CD4-positive, alpha-beta T cell treated with Interleukin-6 at 100 ng/mL for 8 hours (primary cell): ENCODE data around the gene IPO11.
A peak's percentile ranks its signal among the peaks of the same experiment; 100 is the strongest.

ENCODE experiments used
- DNase-seq: peaks from one replicate; pipeline ENCODE4 v3.0.0-alpha.2; 2020; ENCODE audit warnings: mixed read lengths, low spot score

IPO11 gene

DNA sequence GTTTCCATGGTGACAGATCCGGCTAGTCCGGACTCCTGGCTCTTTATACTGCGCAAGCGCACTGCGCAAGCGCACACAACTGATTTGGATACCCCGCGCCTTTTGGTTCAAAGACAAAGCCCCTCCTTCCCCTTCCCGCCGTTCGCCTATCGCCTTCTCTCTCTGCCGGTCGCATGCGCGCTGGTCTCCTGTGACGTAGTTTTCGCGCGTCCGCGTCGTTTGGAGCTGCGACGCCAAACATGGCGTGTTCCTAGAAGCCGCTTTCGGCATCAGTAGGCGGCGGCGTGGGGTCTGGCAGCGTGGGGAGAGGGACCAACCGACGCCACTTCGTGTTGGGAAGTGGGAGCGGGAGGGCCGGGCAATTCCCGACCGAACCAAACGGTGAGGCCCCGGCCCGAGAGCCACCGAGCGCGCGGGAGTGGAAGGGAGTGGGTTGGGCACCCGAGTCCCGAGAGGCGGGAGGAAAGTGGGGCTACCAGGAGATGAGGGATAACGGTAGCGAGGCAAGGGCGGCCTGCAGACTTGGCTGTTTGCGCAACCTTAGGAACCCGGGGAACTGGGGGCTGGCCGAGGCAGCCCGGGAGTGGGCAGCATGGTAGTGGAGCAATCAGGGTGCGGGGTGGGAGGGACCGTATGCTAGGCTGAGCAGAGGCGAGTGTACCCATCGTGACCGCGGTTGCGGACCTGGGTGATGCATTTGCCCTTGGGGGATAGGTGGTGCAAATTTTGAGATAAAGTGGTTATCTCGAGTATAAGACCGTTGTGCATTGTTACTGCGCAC, at the start of gene IPO11:
IPO11 (plus strand) TSS at position 215 of the 781 bp plus-strand sequence. CDS start 24,517 bp downstream, outside the sequence.
- DNase-seq: peak; percentile 98

DNA sequence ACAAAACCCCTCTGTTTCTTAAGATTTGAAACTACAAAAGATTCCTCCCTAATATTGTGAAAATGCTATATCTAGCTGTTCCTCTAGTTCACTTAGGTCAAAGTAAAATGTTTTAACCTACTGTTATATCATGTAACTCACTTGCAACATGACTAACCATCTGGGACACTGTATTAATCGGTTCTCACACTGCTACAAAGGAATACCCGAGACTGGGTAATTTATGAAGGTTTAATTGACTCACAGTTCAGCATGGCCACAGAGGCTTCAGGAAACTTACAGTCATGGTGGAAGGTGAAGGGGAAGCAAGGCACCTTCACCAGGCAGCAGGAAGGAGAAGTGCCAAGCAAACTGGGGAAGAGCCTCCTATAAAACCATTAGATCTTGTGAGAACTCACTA, 43.5 kb upstream of the IPO11 start:
- DNase-seq: no peak

DNA sequence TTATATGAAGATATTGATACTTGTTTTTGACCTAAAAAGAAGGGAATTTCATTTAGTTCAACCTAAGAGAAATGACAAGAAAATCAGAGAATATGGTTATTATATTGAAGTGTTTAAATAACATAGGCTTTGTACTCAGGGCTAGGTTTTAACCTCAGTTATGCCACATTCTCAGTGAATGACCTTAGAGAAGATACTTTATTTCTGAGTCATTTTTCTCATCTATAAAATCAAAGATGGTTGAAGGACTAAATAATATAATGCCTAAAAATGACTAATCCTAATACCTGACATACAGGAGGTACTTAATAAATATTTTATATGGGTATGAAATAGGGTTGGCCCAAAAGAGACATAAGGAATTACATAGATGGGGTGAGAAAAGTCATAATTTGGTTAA, 41.2 kb upstream of the IPO11 start:
- DNase-seq: no peak

DNA sequence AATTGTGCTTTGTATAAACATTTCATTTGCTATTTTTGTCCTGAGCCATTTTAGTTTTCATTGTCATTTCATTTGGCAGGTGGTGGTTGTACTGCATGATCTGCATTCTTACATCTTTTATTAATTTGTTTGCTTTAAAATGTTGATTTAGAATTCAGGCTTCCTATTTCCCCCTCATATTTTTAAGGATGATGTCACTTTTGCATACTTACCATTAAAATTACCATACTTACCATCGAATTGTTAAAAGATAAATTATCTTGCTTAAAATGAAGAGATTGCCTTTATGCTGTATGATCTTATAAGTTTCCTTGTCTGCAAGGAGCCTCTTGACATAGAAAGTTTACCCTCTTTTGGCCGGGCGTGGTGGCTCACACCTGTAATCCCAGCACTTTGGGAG, 40.0 kb upstream of the IPO11 start:
- DNase-seq: no peak

DNA sequence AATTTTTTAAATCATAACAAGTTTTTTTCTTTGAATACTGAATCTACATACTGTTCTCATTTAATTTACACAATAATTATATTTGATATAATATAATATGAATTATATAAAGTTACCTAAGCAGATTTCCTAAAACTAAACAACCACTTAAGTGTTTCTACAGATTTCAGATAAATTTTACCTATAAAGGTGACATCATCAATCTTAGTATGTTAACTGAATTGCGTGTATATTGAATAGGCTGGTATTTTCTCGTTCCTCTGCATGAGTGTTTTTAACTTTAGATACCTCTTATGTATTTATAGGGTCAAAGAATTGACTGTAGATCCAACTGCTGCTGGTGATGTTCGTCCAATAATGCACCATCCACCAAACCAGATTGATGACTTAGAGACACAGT, 39.2 kb upstream of the IPO11 start:
- DNase-seq: no peak

DNA sequence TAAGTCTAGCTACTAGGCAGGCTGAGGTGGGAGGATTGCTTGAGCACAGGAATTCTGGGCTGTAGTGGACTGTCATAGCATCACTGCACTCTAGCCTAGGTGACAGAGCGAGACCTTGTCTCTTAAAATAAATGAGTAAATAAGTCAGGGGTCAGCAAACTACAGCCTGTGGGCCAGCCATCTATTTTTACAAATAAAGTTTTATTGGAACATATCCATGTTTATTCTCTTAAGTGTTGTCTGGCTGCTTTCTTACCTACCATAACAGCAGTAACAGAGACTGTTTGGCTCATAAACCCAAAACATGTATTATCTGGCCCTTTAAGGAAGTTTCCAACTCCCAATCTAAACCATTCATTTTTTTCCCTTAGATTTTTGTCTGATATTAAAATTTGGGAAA, 38.5 kb upstream of the IPO11 start:
- DNase-seq: no peak

DNA sequence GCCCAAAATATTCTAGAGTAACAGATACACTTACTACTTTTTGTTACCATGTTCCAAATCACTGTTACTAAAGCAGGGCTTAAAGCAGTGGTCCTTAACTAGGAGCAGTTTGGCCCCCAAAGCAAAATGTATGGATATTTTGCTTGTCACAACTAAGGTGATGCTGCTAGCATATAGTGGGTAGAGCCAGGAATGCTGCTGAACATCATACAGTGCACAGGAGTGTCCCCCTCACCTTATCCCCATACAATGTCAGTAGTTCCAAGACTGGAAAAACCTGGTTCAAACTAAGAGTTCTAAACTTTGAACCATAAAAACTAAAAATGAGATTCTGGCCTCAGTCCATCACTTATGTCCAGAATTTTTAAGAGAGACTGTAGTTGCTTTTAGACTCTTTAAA, 36.9 kb upstream of the IPO11 start:
- DNase-seq: no peak

DNA sequence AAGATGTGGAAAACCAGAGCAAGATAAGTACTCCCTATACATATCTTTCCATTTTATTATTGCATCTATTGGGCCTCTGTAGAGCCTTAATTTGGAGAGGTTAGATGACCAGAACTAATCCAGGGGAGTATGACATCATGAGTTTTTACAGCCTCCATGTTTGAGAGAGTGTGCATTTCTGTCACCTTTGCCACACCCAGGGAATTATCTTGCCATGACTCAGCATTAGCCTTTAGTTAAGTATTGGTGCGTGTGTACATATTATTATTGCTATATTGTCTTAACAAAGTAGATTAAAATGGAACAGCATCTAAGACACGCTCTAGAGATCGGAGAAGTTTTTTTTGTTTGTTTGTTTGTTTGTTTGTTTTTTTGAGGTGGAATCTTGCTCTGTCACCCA, 36.5 kb upstream of the IPO11 start:
- no peak for DNase-seq

DNA sequence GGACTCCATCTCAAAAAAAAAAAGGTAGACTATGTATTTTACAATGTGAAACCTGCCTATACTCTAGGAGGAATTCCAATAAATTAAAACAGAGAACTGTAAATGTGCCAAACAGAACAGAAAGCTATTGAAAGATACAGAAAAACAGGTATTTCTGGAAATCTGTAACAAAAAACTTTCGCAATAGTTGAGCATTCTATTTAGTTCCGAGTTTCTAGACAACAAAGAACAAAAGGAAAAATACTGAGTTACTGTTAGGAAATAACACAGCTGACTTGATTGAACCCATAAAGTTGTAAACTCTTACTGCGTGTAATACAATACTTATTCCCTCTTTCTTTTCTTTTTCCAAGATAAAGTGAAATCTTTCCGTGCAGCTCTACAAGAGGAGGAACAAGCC, 27.4 kb upstream of the IPO11 start:
- no peak for DNase-seq

DNA sequence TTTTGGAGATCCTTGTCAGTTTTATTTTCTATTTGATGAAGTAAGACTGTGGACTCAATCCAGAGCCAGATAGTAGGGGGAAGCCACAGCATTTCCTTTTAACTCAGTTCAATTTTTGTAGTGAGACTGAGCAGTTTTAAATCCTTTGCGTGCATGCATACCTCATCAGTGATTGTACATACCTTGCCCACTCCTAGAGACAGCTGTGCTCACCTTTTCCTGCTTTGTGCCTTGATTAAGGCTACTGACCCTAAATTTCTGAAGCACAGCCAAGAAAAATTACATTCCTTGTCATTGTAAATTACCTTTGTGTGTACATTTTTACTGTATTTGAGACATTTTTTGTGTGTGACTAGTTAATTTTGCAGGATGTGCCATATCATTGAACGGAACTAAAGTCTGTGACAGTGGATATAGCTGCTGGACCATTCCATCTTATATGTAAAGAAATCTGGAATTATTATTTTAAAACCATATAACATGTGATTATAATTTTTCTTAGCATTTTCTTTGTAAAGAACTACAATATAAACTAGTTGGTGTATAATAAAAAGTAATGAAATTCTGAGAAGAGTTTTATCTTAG, 26.7 kb upstream of the IPO11 start:
- no peak for DNase-seq

DNA sequence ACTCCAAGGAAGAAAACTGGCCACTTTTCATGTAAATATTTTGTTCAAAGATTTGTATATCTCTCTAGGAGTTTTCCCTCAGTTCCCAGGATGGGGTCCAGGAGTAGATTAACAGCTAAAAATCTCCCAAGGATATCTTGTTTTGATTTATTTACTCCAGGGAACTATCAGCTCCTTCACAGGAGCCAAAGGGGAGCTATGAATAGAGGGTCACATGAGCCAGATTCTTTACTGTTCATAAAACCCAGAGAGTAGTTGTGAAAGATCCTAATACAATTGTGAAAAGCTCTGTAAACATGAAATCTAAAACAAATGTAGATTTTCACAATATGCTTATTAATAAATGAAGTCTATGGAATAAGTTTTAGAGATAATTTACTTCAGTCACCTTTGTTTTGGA, 25.7 kb upstream of the IPO11 start:
- no peak for DNase-seq

DNA sequence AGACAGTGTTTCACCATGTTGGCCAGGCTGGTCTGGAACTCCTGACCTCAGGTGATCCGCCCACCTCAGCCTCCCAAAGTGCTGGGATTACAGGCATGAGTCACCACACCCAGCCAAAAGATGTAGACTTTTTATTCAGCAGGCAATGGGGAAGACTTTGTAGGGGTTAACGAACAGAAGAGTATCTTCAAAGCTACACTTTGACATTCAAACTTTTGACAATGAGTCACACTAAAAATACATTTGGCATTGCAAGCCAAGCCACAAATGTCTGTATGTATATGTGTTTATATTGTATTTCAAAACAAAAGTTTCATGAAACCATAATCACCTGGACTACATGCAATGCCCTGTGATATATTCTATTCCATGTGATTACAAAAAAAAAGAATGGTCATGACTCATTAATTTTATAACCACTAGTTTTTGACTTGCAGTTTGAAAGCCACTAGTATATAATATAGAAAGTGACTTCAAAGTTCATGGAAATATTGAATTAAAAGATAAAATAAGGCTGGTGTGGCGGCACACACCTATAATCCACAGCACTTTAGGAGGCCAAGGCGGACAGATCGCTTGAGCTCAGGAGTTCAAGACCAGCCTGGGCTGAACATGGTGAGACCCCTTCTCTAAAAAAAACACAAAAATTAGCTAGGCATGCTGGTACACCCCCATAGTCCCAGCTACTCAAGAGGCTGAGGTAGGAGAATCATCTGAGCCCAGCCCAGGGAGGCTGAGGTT, 17.2 kb upstream of the IPO11 start:
- DNase-seq: no peak

DNA sequence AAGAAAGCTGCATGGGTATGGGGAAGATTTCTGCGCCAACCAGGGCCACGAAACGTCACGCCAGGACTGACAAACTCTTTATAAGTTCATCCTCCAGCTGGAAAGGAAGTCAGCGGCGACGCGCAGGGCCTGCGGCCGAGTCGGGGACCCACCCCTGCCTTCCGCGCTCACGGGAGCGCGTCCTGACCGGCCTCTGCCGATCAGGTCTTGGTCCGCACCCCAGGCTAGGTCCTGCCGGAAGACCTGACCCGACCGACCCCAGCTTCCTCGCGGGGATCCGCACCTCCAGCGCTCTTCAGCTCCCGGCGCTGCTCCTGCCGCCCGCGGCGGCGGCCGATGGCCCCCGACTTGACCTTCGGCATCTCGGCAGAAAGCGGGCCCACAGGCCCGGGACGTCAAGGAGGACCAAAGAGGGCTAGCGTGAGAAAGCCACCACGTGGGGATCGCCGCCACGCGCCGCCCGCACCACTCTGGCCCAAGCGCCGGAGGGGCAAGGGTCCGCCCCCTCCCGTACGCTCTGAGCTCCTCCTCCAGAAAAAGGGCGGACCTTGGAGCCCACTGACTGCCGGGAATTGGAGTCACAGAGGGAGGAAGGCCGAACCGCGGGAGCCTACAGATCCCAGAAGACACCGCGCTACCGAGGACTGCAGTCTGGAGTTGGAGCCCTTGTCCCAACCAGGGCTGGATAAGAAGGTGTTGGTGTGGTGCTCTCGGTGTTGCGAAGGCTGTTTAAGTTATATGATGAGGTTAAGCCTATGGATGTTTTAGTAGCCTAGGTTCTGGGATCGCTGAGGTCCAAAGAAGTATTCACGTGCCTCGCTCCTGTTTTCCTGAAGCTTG, 8.9 kb upstream of the IPO11 start, which contains the start of gene DIMT1:
DIMT1 (minus strand) TSS at position 495 of the 840 bp plus-strand sequence; CDS start at position 362, 133 bp downstream.
- DNase-seq: peak; percentile 92

DNA sequence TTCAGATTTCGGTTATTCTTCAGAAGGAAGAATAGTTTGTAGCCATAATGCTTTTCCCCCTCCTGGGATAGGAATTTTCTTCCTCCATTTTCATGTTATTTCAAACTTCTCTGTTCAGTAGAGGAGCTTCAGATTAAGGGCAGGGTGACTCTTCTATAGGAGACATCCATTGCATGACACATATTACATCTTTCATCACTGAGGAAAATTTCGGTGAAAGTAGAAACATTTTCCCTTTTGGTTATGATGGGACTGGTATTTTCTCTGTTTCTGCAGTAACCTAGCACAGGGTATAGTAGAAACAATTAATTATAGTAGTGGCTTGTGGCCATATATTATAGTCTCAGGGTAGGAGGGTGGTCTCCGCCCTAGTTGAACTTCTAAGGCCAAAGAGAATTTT, 1.1 kb downstream of the IPO11 start:
- DNase-seq: no peak

DNA sequence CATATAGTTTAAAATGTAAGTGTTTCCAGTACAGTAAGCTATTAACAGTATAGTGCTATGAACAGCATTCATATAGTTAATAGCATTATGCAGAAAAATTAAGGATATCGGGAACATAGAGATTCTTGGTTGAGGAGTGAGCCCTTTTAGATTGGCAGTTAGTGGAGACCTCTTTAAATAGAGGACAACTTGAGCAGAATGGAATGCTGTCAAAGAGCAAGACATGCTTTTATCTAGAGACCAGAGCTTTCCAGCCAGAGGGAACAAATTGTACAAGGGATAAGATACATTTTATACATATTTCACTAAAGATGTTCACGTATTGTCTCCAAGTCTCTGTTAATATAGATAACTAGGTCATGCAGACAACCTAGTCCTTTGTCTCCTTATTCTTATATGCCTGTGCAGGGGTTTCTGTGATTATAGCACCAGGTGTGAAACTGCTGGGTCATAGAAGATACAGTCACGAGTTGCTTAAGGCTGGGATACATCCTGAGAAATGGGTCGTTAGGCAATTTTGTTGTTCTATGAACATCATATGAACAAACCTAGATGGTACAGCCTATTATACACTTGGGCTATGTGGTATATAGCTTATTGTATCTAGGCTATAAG, 6.0 kb downstream of the IPO11 start:
- DNase-seq: no peak

DNA sequence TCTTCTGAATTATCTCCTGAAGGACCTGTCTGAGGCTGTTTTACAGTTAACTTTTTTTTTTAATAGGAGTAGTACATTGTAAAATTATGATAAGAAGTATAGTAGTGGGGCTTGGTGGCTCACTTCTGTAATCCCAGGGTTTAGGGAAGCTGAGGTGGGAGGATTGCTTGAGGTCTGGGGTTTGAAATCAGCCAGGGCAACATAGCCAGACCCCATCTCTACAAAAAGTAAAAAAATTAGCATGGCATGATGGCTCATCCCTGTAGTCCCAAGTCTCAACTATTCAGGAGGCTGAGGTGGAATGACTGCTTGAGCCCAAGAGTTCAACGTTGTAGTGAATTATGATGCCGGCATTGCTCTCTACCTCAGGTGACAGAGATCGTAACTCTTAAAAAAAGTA, 7.0 kb downstream of the IPO11 start:
- DNase-seq: no peak

DNA sequence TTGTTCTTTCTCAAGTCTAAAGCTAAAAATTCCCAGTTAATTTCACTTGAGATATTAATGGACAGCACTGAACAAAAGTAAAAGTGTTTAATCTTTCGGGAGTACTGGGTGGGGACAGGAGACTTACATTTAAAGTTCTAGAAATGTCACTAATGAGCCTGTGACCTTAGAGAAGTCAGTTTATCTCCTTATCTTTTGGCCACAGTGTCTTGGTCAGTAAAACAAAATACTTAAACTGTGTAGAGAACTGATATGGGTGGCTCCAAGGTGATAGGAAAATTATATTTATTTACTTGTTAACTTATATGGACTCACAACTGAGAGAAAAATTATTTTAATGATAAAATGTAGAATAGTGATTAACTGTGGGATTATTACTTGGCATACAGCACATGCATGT, 8.9 kb downstream of the IPO11 start:
- DNase-seq: no peak

DNA sequence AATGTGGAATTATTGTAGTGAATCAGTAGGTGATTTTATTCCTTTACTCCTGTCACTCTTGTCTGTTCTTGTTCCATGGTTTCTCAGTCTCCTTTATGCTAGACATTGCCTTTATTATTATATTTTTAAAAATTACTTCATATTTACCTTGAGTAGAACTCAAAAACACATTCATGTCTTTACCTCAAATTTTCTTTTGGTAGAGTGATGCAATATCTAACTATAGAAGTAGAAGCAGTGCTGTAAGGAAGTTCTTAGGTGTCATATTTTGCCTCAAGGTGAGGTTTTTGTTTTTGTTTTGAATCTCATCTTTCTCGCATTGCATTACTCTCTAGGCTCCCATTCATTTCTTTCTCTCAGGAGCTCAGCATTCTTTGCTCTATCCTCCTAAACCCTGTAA, 12.2 kb downstream of the IPO11 start:
- no peak for DNase-seq

DNA sequence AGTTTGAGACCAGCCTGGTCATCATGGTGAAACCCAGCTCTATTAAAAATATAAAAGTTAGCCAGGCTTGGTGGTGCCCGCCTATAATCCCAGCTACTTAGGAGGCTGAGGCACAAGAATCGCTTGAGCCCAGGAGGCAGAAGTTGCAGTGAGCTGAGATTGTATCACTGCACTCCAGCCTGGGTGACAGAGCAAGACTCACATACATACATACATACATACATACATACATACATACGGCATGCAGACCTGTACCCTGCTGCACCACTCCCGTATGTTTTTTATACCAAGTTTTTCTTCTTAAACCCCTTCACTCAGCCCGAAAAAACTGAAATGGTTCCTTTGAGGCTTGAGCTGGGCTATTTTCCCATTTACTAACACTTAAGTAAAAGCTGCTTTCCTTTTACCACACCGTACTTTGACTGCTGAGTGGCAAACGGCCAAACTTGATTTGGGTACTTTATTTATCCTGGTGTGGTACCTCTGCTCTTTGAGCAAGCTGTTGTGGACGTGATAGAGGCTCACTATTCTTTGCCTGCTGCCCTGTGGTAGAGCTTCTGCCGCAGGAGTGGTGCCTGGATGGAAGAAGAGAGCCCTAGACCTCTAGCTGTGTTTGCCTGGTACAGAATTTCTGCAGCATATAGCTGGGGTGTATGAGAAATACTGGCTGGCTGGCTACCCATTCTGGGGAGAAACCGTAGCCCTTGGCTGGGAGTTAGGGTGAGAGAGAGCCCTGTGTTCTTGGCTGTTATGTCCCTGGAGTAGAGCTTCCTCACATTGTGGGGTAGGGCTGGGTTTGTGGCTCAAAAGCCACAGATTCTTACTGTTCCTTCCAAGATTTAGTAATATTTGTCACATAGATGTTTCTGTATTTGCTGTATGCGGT, 19.4 kb downstream of the IPO11 start:
- no peak for DNase-seq

DNA sequence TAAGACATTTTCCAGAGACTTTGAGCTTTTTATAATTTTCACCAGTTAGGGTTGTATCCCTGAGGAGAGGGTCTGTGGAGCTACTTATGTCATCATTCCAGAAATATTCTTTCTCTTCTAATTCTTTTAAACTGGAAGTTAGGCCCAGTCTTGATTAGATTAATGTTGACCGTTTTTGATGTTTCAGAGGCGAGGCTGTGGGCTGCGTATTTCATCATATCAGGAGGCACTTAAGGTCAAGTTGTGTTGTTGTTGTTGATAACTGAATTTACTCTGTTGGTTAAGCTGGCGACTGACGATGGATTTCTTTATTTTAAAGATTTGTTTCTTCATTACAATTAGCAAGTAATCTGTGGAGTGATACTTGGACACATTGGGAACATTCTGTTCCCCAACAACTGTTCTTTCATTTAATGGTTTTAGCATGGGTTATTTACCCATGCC, 20.1 kb downstream of the IPO11 start:
- no peak for DNase-seq

DNA sequence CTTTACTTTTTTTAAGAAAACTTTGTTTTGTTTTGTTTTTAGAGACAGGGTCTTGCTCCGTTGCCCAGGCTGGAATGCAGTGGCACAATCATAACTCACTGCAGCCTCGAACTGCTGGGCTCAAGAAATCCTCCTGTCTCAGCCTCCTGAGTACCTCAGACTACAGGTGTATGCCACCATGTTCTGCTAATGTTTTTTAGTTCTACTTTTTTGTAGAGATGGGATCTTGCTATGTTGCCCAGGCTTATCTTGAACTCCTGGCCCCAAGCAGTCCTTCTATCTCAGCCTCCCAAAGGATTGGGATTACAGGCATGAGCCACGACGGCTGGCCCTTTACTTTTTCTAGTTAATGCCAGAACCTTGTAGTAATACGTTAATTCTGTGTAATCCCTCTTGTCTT, 36.0 kb downstream of the IPO11 start:
- DNase-seq: no peak
